Ramos (cell line): ENCODE measurements around the gene HCST.
"Not testable (repeated sequence)": the region's sequence is repeated elsewhere in the genome, so short reads cannot be mapped to it uniquely, and the experiment has no call there.

ENCODE experiments used
- in situ Hi-C: fragments of 300-500 bp; cut with MboI; formaldehyde crosslinking; loops from one replicate; pipeline ENCODE4 v1.14.3; 2022; ENCODE audit warnings: low sequenced_read_pairs; ENCODE audit not compliant: unreplicated experiment

Gene HCST

DNA sequence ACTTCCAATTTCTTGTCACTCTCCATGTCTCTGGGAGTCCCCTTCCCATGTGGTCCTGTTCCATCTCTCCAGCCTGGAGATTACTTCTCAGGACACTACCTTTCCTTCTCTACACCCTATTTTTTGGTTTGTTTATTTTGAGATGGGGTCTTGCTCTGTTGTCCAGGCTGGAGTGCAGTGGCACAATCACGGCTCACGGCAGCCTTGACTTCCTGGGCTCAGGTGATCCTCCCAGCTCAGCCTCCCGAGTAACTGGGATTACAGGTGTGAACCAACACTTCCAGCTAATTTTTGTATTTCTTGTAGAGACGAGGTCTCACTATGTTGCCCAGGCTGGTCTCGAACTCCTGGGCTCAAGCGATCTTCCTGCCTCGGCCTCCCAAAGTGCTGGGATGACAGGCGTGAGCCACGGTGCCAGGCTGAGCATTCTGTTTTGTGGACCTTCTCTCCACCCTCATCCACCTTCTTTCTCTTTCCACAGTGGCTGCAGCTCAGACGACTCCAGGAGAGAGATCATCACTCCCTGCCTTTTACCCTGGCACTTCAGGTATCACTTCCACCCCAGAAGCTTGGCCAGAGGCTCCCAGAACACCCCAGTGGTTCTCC, 644 bp downstream of the HCST start:
- in situ Hi-C loops: no loop called here

DNA sequence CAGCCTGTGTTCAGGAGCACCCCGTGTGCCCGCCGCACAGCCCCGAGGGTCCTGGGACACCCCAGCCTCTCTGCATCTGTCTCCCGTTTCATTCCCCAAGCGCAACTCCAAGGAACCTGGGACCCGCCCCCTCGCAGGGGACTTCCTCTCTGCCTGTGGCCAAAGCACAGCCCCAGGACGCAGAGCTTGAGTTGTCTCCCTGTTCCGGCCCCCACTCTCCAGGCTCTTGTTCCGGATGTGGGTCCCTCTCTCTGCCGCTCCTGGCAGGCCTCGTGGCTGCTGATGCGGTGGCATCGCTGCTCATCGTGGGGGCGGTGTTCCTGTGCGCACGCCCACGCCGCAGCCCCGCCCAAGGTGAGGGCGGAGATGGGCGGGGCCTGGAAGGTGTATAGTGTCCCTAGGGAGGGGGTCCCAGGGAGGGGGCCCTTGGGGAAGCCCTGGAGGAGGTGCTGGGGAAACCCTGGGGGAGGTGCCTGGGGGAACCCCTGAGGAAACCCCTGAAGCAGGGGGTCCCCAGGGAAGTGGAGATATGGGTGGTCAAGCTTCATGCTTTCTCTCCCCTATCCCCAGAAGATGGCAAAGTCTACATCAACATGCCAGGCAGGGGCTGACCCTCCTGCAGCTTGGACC, 1.3 kb downstream of the HCST start:
- in situ Hi-C loops: no loop called here

DNA sequence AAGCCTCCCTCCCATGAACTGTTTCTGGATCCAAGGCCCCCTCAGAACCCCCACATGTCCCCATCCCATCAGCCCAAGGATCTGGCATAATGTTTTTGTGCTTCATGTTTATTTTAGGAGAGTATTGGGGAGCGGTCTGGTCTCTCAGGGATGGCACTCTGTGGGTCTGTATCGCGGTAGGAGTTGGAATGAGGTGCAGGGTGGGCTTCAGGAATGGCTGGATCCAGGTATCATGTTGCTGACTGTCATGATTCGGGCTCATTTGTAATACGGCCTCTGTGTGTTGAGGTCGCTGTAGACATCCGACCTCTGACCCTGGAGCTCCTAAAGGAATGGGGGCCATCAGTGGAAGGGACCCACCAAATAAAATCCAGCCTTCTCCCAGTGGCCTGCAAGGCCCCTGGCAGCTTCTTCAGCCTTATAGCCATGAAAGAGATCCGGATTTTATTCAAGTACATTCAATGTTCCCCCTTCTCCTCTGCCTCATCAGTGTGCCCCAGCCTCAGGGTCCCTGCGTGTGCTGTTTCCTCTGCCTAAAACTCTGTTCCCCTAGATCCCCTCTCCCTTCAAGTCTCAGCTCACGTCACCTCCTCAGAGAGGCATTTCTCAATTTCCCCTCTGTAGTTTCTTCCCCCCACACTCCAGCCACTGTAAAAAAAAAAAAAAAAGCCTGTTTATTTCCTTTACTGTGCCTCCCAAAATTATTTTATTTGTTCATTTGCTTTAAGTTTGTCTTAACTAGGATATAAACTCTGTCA, 2.2 kb downstream of the HCST start:
- in situ Hi-C loops: no loop called here

DNA sequence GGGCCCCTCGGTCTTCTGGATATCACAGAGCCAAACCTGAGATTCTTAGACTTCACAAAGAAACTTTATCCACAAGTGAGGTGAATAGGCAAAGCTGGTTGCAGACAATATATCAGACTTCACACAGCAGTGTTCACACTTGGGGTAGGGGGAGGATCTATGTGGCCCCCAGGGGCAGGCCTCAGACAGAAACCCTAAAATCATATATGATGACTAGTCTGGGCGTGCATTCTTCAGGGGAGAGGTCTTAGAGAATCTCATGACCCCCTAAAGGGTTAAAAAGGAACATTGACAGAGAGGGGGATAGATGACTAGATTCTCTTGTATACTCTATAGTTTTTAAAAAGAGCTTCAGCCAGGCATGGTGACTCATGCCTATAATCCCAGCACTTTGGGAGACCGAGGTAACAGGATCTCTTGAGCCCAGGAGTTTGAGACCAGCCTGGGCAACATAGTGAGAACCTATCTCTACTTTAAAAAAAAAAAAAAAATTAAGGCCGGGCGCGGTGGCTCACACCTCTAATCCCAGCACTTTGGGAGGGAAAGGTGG, 2.9 kb downstream of the HCST start:
- in situ Hi-C loops: no loop called here

DNA sequence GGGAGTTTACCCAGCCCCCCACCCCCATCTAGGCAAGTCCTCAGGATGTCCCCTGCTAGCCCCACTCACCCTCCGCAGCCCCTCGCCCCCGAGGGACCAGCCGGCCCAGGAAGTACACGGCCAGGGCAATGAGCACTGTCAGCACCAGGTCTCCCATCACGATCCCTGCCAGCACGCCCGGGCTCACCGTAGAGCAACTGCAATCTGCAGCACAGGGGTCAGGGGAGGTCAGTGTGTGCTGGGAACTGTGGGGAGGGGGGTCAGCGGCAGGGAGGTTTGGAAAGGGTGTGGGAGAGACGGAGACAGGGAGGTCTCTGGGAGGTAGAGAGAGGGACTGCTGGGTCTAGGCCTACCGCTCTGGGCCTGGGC, 5.0 kb downstream of the HCST start:
- in situ Hi-C loops: no loop called here

DNA sequence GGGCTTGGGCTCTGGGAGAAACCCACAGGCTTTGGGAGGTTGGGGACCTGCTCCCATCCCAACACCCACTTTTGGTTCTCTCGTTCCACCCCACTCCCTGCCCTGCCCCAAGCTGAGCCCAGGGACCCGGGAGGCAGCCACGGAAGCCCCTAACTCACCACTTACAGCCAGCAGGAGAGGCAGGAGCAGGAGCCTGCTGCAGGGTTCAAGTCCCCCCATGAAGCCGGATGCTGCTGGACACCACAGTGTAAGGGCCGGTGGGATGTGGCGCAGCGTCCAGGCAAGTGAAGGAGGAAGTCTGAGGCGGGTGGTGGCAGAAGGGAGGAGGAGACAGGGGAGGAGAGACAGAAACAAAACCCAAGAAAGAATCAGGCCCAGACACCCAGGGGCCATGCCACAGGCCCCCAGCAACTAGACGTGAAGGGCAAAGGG, 5.7 kb downstream of the HCST start, which contains the start of gene TYROBP:
Gene TYROBP (minus strand): TSS at position 286 of the 432 bp plus-strand sequence. CDS start 67 bp downstream, at position 219.
- in situ Hi-C loops: no loop called here

DNA sequence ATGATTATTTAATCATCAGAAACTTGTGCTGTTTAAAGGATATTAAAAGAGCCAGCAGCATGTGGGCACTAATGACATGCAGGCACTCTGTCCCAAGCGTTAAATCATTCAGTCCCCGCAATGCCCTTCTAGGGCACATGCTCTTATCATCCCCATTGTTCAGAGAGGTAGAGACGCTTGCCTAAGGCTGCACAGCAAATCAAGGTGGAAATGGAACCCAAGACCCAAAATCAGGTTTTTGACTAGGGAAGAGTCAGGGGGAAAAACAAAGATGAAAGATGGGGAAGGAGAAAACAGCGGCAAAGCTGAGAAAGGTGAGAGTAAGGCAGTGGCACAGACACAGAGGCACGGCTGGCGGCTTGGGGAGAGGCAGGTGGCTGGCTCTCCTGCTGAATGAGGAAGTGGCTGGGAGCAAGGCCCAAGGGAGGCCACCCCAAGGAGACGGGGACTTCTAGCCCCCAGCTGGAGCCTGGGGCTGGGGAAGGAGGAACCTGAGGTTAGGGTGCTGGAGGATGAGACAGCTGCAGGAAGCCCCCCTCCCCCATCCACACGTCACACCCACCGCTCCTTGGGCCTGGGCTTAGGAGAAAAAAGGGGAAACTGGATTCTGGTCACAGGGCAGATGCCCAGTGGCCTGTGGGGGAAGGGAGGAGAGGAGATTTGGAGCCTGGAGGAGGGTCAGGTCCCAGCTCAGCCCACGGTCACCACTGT, 6.8 kb downstream of the HCST start:
- in situ Hi-C loops: no loop called here

DNA sequence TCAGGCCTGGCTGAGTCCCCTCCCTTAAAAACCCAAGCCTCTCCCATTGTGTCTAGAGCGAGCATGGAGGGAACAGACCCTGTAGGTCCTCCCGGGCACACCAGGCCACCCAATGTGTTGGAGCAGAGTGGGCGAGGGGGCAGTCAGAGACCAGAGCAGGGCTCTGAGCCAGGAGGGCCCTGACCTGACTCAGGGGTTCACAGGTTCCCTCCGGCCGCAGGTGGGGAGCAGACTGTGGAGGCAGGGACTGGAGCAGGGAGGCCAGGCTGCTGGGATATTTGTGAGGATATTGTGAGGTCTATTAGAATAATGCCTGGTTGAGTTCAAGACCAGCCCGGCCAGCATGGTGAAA, 7.3 kb downstream of the HCST start:
- in situ Hi-C loops: no loop called here

DNA sequence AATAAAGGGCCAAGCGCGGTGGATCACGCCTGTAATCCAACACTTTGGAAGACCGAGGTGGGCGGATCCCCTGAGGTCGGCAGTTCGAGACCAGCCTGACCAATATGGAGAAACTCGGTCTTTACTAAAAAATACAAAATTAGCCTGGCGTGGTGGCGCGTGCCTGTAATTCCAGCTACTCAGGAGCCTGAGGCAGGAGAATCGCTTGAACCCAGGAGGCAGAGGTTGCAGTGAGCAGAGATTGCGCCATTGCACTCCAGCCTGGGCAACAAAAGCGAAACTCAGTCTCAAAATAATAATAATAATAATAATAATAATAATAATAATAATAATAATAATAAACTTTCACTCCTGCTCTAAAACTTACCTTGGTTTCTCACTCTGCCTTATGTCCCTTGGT, 8.0 kb downstream of the HCST start:
- in situ Hi-C loops: not testable (repeated sequence)

DNA sequence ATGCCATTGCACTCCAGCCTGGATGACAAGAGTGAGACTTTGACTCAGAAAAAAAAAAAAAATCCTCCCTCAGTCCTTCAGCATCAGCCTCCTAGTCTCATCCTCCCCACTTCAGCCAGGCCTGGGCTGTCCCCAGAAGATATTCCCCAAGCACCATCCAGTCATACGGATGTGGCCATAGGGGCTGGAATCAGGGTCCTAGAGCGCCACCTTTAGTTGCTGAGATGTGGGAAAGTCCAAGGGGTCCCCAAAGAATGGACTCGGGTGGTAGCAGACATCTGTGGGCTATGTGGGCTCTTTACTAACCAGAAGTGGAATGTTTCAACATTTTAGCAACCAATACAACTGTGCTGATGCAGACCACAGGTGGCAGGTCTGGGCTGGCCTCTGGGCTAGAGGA, 8.8 kb downstream of the HCST start:
- in situ Hi-C loops: no loop called here

DNA sequence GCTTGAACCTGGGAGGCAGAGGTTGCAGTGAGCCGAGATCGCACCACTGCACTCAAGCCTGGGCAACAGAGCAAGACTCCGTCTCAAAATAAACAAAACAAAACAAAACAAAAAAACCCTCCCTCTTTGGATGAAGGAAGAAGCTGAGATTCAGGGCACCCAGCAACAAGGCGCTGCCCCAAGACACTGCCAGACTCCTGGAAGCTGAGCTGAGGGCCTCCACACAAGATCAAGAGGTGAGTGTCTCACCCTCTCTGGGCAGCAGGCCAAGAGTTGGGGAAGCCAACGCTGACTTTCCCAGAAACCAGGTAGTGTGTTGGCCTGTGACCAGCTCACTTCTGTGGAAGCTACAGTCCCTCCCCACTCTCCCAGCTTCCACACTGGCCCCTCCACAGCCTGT, 9.5 kb downstream of the HCST start:
- in situ Hi-C loops: no loop called here

DNA sequence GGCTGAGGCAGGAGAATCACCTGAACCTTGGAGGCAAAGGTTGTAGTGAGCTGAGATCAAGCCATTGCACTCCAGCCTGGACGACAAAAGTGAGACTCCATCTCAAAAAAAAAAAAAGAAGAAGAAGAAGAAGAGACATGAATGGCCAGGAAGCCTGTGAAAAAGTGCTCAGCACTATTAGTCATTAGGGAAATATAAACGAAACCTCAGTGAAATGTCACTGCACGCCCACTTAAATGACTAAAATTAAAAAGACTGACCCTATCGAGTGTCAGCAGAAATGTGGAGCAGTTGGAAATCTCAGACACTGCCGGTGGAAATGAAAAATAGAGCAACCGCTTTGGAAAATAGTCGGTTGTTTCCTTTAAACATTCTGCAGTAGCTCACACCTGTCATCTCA, 11.3 kb downstream of the HCST start:
- in situ Hi-C loops: no loop called here

DNA sequence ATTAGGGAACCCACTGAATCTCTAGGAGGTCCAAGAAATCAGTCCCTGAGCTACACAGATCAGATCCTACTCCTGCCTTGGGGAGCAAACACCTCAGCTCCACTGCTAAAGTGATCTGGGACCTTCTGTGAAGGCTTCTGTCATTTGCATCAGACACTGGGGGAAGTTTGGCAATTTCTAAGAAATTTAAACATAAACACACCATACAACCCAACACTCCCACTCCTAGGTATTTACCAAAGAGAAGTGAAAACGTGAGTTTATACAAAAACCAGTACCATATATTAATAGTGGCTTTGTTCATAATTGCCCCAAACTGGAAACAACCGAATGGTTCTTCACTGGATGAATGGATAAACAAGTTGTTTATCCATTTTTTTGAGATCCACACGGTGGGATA, 13.1 kb downstream of the HCST start:
- in situ Hi-C loops: no loop called here

DNA sequence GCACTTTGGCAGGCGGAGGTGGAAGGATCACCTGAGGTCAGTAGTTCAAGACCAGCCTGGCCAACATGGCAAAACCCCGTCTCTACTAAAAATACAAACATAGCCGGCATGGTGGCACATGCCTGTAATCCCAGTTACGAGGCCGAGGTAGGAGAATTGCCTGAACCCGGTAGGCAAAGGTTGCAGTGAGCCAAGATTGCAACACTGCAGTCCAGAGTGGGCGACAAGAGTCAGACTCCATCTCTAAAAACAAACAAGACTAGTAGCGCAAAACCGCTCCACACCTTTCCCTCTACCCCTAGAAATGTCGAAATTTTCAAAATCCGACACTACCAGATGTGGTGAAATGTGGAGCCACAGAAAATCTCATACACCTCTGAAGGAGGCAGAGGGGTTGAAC, 17.0 kb downstream of the HCST start:
- in situ Hi-C loops: no loop called here

DNA sequence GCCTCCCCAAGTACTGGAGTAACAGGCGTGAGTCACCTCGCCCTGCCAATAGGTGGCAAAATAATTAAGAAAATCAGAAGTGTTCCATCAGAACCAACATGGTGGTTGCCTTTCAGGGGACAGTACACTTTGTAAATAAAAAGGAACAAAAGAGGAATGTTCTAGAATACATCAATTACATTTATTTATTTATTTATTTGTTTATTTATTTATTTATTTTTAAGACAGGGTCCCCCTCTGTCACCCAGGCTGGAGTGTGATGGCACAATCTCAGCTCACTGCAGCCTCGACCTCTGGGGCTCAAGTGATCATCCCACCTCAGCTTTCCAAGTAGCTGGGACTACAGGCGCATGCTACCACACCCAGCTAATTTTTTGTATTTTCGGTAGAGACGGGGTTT, 18.7 kb downstream of the HCST start:
- in situ Hi-C loops: no loop called here

DNA sequence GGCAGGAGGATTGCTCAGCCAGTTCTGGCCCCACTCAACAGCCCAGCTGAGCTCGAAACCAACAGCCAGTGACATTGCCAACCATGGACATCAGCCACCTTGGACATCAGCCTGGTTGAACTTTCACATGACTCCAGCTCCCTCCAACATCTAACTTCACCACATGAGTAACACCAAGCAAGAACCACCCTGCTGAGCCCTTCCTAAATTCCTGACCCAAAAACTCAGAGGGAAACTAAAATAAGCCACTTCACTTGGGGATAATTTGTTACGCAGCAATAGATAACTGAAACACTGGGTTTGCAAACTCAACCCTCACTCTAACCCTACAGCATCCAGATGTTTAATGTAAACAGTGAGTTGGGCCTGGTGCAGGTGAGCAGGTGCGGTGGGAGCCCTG, 23.2 kb downstream of the HCST start:
- in situ Hi-C loops: no loop called here

DNA sequence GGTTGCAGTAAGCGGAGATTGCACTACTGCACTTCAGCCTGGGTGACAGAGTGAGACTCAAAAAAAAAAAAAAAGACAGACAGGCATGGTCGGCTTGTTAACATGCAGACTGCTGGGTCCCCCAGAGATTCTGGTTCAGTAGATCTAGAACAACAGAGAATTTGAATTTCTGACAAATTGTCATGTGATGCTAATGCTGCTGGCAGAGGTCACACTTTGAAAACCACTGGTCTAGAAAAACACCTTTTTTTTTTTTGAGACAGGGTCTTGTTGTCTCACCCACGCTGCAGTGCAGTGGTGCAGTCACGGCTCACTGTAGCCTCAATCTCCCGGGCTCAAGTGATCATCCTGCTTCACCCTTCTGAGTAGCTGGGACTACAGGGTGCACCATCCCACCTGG, 26.2 kb downstream of the HCST start:
- in situ Hi-C loops: no loop called here

DNA sequence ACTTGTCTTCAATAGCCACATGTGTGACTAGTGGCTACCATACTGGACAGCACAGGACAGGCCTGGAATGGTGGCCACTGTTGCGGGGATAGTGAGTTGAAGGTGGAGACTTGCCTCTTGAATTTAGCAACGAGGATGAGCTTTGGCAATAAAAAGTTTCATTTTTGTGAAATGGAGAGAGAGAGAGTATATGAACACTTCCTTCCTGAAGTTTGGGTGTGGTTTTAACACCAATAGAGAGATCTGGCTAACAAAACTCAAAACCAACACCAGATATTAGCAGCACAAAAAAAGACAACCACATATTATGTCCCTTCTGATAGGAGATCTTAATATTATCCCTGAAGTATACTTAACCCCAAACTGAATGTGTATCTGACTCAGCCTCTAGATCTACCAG, 27.5 kb downstream of the HCST start:
- in situ Hi-C loops: loop anchor here (5.0 to 10.0 kb wide), 2 partner anchors 43 to 235 kb away; no protein-coding TSS in a partner anchor

DNA sequence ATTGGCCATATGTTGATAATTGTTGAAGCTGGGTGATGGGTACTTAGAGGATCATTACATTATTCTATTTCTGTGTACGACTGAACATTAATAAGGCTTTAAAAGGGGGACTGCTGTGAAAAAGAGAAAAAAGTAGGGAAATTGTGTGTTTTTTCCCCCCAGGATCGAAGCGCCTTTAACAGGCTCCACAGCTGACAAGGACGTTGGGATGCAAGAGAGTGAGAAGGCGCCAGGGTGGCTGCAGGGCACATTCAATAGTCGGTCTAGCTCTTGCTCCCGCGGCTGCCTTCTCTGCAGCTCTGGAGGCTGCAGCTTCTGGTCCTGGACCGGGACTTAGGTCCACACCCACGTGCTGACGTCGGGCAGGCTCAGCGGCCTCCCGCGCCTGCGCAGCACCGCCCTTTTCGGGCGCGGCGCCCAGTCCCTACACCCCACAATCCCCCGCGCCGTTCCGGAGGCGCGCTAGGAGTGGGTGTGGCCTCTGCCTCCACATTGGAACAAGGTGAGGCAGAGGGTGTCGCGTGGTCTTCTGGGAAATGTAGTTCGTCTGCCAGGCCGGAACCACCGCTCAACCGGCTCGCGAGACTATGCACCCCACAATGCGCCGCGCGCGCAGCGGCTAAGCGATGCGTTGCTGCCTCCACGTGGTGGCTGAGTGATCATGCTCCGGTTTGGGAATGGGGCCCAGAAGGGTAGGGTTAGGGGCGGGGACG, 29.0 kb downstream of the HCST start:
- in situ Hi-C loops: loop anchor here (5.0 to 10.0 kb wide), 2 partner anchors 44 to 237 kb away; no protein-coding TSS in a partner anchor

DNA sequence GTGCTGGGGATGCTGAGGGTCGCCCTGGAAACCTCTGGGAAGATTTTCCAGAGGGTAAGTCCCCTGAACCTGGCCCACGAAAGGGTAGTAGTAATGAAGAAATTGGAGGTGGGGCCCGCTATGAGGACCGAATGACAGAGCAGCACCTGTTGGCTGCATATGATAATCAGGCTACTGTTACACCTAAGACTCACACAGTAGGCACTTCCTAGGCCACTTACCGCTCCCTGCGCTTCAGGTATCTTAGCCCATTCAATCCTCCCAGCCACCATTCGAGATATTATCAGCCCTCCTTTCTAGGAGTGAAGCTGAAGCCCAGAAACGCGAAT, 29.5 kb downstream of the HCST start:
- in situ Hi-C loops: loop anchor here (5.0 to 10.0 kb wide), 2 partner anchors 45 to 237 kb away; no protein-coding TSS in a partner anchor
